ENCODE data around the gene ZNF407. TPM values are rescaled to one million over a fixed set of nuclear protein-coding genes. Genes with fewer than 3 reads are reported as not detected.

ZNF407 gene
- total and polyA plus RNA-seq, 4 donors = 1.9 to 16.5 (median 6.6) TPM

- WGBS = 83% methylated on average over 3 of the region's 3 CpGs
These were observed 7.9 kb upstream of the ZNF407 start for GRCh38 chr18:74589811-74590210.

More at GRCh38 chr18:74589811-74590210, 7.9 kb upstream of the ZNF407 start:
- Histone ChIP-seq H3K4me1 (ENCODE audit: control insufficient read depth in 4 of 4, insufficient read depth in 4 of 4, low read length in 3 of 4) (peaks cover 0 to 1% (median 0%) of the 10 kb centered on the region in 4 donors), H3K9me3 (ENCODE audit: control insufficient read depth in 4 of 4, low read length in 3 of 4) (no peaks in the 10 kb centered on the region), H3K27me3 (ENCODE audit: control insufficient read depth in 4 of 4, insufficient read depth in 4 of 4, low read length in 3 of 4) (no peaks in the 10 kb centered on the region), H3K36me3 (ENCODE audit: control insufficient read depth in 4 of 4, insufficient read depth in 3 of 4, low read depth in 1 of 4, low read length in 3 of 4) (peaks cover 0 to 7% (median 5%) of the 10 kb centered on the region in 4 donors), H3K27ac (ENCODE audit: low read depth in 1 of 2, low read length in 2 of 2) (no peak overlapping the region), H3K4me3 (ENCODE audit: low read depth in 1 of 3, low read length in 3 of 3) (no peak overlapping the region), H3K9ac (ENCODE audit: low read depth in 1 of 2, low read length in 2 of 2) (no peak overlapping the region)
- no peak for DNase-seq (ENCODE audit: low spot score)
- TF ChIP-seq SP1 (IDR thresholded peaks at IDR 0.05) = no peak
- no peak for TF ChIP-seq GABPA (IDR thresholded peaks at IDR 0.05 in 1 of 2, conservative IDR thresholded peaks at IDR 0.05 in 1 of 2)
- TF ChIP-seq ATF3 (IDR thresholded peaks at IDR 0.05) = no peak
- TF ChIP-seq NR2F2 (IDR thresholded peaks at IDR 0.05) = no peak
- no peak for TF ChIP-seq HNF4A (conservative IDR thresholded peaks at IDR 0.05)
- no peak for TF ChIP-seq TAF1 (conservative IDR thresholded peaks at IDR 0.05)
- TF ChIP-seq YY1 (IDR thresholded peaks at IDR 0.05) = no peak
- no peak for TF ChIP-seq FOXA2 (IDR thresholded peaks at IDR 0.05)
- TF ChIP-seq RAD21 (IDR thresholded peaks at IDR 0.05) = no peak
- no peak for TF ChIP-seq JUND (IDR thresholded peaks at IDR 0.05)
- no peak for TF ChIP-seq FOXA1 (IDR thresholded peaks at IDR 0.05)
- TF ChIP-seq REST (IDR thresholded peaks at IDR 0.05) = no peak
- TF ChIP-seq RXRA (IDR thresholded peaks at IDR 0.05) = no peak
- no peak for TF ChIP-seq EGR1 (IDR thresholded peaks at IDR 0.05; ENCODE audit: low read depth in 2 of 2)
- no peak for TF ChIP-seq CTCF (IDR thresholded peaks at IDR 0.05; ENCODE audit: low read depth, low read length, missing input control)
- no peak for TF ChIP-seq ZBTB33 (IDR thresholded peaks at IDR 0.05)
- no peak for TF ChIP-seq MAX (IDR thresholded peaks at IDR 0.05)
- no peak for TF ChIP-seq HNF4G (IDR thresholded peaks at IDR 0.05)
